Heart left ventricle (tissue), 16 donors: ENCODE results near the gene IFNA5. TPM values are rescaled to one million over a fixed set of nuclear protein-coding genes. Genes with fewer than 3 reads are reported as not detected.

Experiments
- ATAC-seq, 4 donors: fragments of 200-7000 bp; cut with Tn5 transposase; one replicate each; pipeline ENCODE4 v1.9.1; 2020 to 2022; ENCODE audit warnings: moderate library complexity in 4 of 4, mild to moderate bottlenecking in 3 of 4, moderate number of reproducible peaks in 1 of 4
- DNase-seq, 5 donors: peaks; one replicate each; pipeline ENCODE4 v3.0.0-alpha.2; 2020
- H3K27ac ChIP-seq, 12 donors: fragments of 200-600 bp; sonication (generic) in 4 of 12; one replicate each; pipeline versions ENCODE4 v1.5.0 to v1.8.0; 2016 to 2022; ENCODE audit warnings: mild to moderate bottlenecking in 2 of 12
- H3K27me3 ChIP-seq, 9 donors: fragments of 200-600 bp; sonication (generic) in 2 of 9; one replicate each; pipeline versions ENCODE4 v1.5.1 to v1.8.0; 2016 to 2022; ENCODE audit warnings: mild to moderate bottlenecking in 3 of 9
- H3K36me3 ChIP-seq, 9 donors: fragments of 200-600 bp; sonication (generic) in 2 of 9; one replicate each; pipeline versions ENCODE4 v1.5.0 to v1.8.0; 2018 to 2022; ENCODE audit warnings: mild to moderate bottlenecking in 2 of 9
- H3K4me1 ChIP-seq, 12 donors: fragments of 200-600 bp; sonication (generic) in 4 of 12; one replicate each; pipeline versions ENCODE4 v1.5.0 to v1.8.0; 2016 to 2022; ENCODE audit warnings: mild to moderate bottlenecking in 3 of 12
- H3K4me3 ChIP-seq, 12 donors: fragments of 200-600 bp; sonication (generic) in 4 of 12; one replicate each; pipeline versions ENCODE4 v1.5.0 to v1.8.0; 2017 to 2022; ENCODE audit warnings: mild to moderate bottlenecking in 9 of 12, moderate library complexity in 4 of 12
- H3K9me3 ChIP-seq, 12 donors: fragments of 200-600 bp; sonication (generic) in 4 of 12; one replicate each; pipeline versions ENCODE4 v1.5.0 to v1.8.0; 2016 to 2022; ENCODE audit warnings: mild to moderate bottlenecking in 1 of 12
- CTCF ChIP-seq, 12 donors: fragments of 200-600 bp; sonication (generic) in 4 of 12; IDR thresholded peaks; one replicate each; pipeline versions ENCODE4 v1.5.0 to v1.8.0; 2018 to 2022; ENCODE audit warnings: antibody characterized with exemption in 12 of 12, mild to moderate bottlenecking in 5 of 12
- POLR2A ChIP-seq, 2 donors: fragments of 450-650 bp; IDR thresholded peaks; one replicate each; pipeline ENCODE4 v1.6.1; 2017; ENCODE audit warnings: antibody characterized with exemption in 2 of 2, mild to moderate bottlenecking in 2 of 2, moderate library complexity in 2 of 2
- WGBS, 4 donors: extraction: QIAGEN DNeasy Blood & Tissue Kit in 2 of 4; methylation state at CpG; one replicate each; pipeline versions ENCODE4 v1.1.5 to v1.1.7; 2013 to 2018; 5-methylcytosine and 5-hydroxymethylcytosine counted together
- intact Hi-C, 10 donors: fragments of 100-400 bp; cut with DNase I; formaldehyde crosslinking; loops; one replicate each; pipeline versions ENCODE4 v1.11.1 to v1.14.2; 2022
- polyA plus RNA-seq, 2 donors: library from polyadenylated mRNA; stranded (reverse); fragments of 200-250 nt; gene quantifications; one replicate each; pipeline ENCODE4 v1.2.3, GENCODE V29; 2013
- total RNA-seq, 9 donors: library from RNA; depleted of rRNA in 2 of 9; stranded (reverse); fragments of >200 nt in 2 of 9; fragmentation: NEBNext Ultra II Directional in 3 of 9; extraction: Animal tissue kit (Norgen Biotek cat#: 25700) in 3 of 9; gene quantifications; one replicate each; pipeline versions ENCODE4 v1.1.0 to v1.2.4, GENCODE V29; 2016 to 2023
- donor health status: ischemic (EF 13 %, LVEDD 7.1; RV severe dilation, severe dysfunction).
- donor health status: healthy with polysubstance abuse.
- donor health status: DM: no; HTN: yes; CAD: no.
- donor health status: DM: no; HTN: no; CAD: no.
- donor health status: ischemic (EF 25% LVEDD 6.9; RV normal size, moderate dysfunction).
- donor health status: ischemic (EF 25% LVEDD 5.7; RV mildly dilated, moderate dysfunction).
- donor health status: healthy.
- donor health status: DM: yes; HTN: yes; CAD: no.
- donor health status: ischemic (EF 35%, LVEDD 5.7; RV mildly dilated, moderate dysfunction).
- donor health status: nonischemic (EF 11% LVEDD 7.7; RV severe dilation, severe dysfunction).
- donor health status: DM: yes; HTN: yes; CAD: no.
- donor health status: PGD.
- donor health status: ischemic (EF 29% LVEDD 5.4; RV normal size, mild dysfunction).
- donor health status: nonischemic (EF 23%, LVEDD 6.1; RV moderate dilation, normal function).

IFNA5 gene
- total and polyA plus RNA-seq, 11 donors, result not detected

GRCh38 chr9:21255538-21256212 is 49.4 kb downstream of the IFNA5 start:
- H3K4me1 ChIP-seq, result peaks cover 0 to 11% (median 2%) of the 10 kb centered on the region in 12 donors
- DNase-seq (no peak), ATAC-seq (no peak)
- H3K4me3 ChIP-seq, result no peak overlapping the region
- WGBS, 4 donors, result 62 to 90% (median 75%) methylated on average over 5 of the region's 5 CpGs
- intact Hi-C loops, result loop anchor here in 2 of 10 donors (10.0 kb wide), 1 partner anchor 529 kb away; no protein-coding TSS in a partner anchor
- peaks cover 0 to 3% (median 0%) of the 10 kb centered on the region in 9 donors for H3K27me3 ChIP-seq
- H3K9me3 ChIP-seq, result no peaks in the 10 kb centered on the region
- no peaks in the 10 kb centered on the region for H3K36me3 ChIP-seq
- TF ChIP-seq CTCF (IDR thresholded peaks at IDR 0.05) (no peak), POLR2A (IDR thresholded peaks at IDR 0.05) (no peak)
- no peak overlapping the region for H3K27ac ChIP-seq

Other genes with a start within 250 kb of the IFNA5 start
- not detected for gene IFNB1, start 227.4 kb downstream of the IFNA5 start, total RNA-seq
- not detected for gene IFNB1, start 227.4 kb downstream of the IFNA5 start, polyA plus RNA-seq
- gene IFNW1, start 163.5 kb downstream of the IFNA5 start, total RNA-seq, result not detected
- not detected for gene IFNW1, start 163.5 kb downstream of the IFNA5 start, polyA plus RNA-seq
- not detected for gene IFNA21, start 138.7 kb downstream of the IFNA5 start, total RNA-seq
- not detected for gene IFNA21, start 138.7 kb downstream of the IFNA5 start, polyA plus RNA-seq
- not detected for gene IFNA4, start 117.7 kb downstream of the IFNA5 start, total RNA-seq
- gene IFNA4, start 117.7 kb downstream of the IFNA5 start, polyA plus RNA-seq, result not detected
- not detected for gene IFNA7, start 103.1 kb downstream of the IFNA5 start, total RNA-seq
- gene IFNA7, start 103.1 kb downstream of the IFNA5 start, polyA plus RNA-seq, result not detected
- not detected for gene IFNA10, start 98.2 kb downstream of the IFNA5 start, total RNA-seq
- not detected for gene IFNA10, start 98.2 kb downstream of the IFNA5 start, polyA plus RNA-seq
- gene IFNA16, start 88.0 kb downstream of the IFNA5 start, total RNA-seq, result not detected
- gene IFNA16, start 88.0 kb downstream of the IFNA5 start, polyA plus RNA-seq, result not detected
- not detected for gene IFNA17, start 77.1 kb downstream of the IFNA5 start, total RNA-seq
- not detected for gene IFNA17, start 77.1 kb downstream of the IFNA5 start, polyA plus RNA-seq
- gene IFNA14, start 65.3 kb downstream of the IFNA5 start, total RNA-seq, result not detected
- not detected for gene IFNA14, start 65.3 kb downstream of the IFNA5 start, polyA plus RNA-seq
- gene KLHL9, start 30.1 kb upstream of the IFNA5 start, total RNA-seq, result 10 to 100 TPM; 10.7 to 15.1 (median 11.8) TPM
- 10 to 100 TPM in 1 of 2 donors, 1 to 10 TPM in 1; 4.4 to 12.6 TPM for gene KLHL9, start 30.1 kb upstream of the IFNA5 start, polyA plus RNA-seq
- not detected for gene IFNA6, start 45.6 kb upstream of the IFNA5 start, total RNA-seq
- gene IFNA6, start 45.6 kb upstream of the IFNA5 start, polyA plus RNA-seq, result not detected
- not detected for gene IFNA13, start 62.7 kb upstream of the IFNA5 start, total RNA-seq
- gene IFNA13, start 62.7 kb upstream of the IFNA5 start, polyA plus RNA-seq, result not detected
- gene IFNA2, start 80.1 kb upstream of the IFNA5 start, total RNA-seq, result not detected
- not detected for gene IFNA2, start 80.1 kb upstream of the IFNA5 start, polyA plus RNA-seq
- not detected for gene IFNA8, start 103.8 kb upstream of the IFNA5 start, total RNA-seq
- not detected for gene IFNA8, start 103.8 kb upstream of the IFNA5 start, polyA plus RNA-seq
- not detected for gene IFNA1, start 135.1 kb upstream of the IFNA5 start, total RNA-seq
- gene IFNA1, start 135.1 kb upstream of the IFNA5 start, polyA plus RNA-seq, result not detected
- gene IFNE, start 177.0 kb upstream of the IFNA5 start, total RNA-seq, result under 1 TPM in 1 of 9 donors, not detected in 8; 0.68 TPM
- not detected for gene IFNE, start 177.0 kb upstream of the IFNA5 start, polyA plus RNA-seq